HG02938 (cell line): Measurements from ENCODE around the gene LTN1.
"Not testable (repeated sequence)": the region's sequence is repeated elsewhere in the genome, so short reads cannot be mapped to it uniquely, and the experiment has no call there.

Experiments
- ATAC-seq: cut with Tn5 transposase; IDR thresholded peaks from one replicate; pipeline ENCODE4 v1.9.1; 2021; ENCODE audit warnings: mild to moderate bottlenecking, moderate library complexity; ENCODE audit not compliant: unreplicated experiment

Gene LTN1, protein sequence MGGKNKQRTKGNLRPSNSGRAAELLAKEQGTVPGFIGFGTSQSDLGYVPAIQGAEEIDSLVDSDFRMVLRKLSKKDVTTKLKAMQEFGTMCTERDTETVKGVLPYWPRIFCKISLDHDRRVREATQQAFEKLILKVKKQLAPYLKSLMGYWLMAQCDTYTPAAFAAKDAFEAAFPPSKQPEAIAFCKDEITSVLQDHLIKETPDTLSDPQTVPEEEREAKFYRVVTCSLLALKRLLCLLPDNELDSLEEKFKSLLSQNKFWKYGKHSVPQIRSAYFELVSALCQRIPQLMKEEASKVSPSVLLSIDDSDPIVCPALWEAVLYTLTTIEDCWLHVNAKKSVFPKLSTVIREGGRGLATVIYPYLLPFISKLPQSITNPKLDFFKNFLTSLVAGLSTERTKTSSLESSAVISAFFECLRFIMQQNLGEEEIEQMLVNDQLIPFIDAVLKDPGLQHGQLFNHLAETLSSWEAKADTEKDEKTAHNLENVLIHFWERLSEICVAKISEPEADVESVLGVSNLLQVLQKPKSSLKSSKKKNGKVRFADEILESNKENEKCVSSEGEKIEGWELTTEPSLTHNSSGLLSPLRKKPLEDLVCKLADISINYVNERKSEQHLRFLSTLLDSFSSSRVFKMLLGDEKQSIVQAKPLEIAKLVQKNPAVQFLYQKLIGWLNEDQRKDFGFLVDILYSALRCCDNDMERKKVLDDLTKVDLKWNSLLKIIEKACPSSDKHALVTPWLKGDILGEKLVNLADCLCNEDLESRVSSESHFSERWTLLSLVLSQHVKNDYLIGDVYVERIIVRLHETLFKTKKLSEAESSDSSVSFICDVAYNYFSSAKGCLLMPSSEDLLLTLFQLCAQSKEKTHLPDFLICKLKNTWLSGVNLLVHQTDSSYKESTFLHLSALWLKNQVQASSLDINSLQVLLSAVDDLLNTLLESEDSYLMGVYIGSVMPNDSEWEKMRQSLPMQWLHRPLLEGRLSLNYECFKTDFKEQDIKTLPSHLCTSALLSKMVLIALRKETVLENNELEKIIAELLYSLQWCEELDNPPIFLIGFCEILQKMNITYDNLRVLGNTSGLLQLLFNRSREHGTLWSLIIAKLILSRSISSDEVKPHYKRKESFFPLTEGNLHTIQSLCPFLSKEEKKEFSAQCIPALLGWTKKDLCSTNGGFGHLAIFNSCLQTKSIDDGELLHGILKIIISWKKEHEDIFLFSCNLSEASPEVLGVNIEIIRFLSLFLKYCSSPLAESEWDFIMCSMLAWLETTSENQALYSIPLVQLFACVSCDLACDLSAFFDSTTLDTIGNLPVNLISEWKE (N-terminal part only)

GRCh38 chr21:28992526-28993292 is at the start of gene LTN1:
LTN1 (minus strand) TSS chr21:28992877; CDS start chr21:28992805, 72 bp downstream.
- ATAC-seq: peak; percentile 99

DNA sequence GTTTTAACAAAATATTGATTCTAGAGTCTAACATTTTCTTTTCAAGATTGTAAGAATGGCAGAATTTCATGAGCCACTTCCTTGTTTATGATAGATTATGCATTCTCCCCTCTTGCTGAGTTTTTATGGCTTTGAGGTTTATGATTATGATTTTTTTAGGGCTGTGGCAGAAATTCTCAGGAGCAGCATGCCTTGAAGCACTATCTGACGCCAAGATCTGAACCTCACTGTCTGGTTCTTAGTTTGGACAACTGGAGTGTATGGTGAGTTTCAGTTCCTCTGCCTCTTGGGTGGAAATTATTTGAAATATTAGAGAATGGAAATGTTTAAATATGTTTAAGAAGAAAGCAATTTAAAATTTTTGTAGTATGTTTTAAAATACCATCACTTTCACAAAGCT is 42.0 kb upstream of the LTN1 start:
- no peak for ATAC-seq

- no peak for ATAC-seq
Measured at GRCh38 chr21:29033871-29034270, 41.2 kb upstream of the LTN1 start.

DNA sequence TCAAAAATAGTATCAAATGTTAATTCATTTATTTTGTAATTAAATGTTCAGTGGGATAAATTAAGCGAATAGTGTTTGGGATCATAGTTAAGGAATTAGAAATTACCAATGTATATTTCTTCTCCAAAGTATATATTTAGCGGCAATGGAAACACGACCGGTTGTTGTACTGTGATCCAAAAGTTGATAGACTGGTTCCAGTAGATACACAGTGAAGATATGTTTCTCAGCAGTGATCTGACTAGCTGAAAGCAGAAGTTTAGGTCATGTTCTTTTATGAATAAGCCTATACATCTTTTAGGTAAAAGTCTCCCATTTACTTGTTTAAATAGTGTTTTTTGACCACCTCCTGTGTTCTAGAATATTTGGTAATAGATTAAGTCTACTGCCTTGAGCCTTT is 40.6 kb upstream of the LTN1 start:
- ATAC-seq: no peak

DNA sequence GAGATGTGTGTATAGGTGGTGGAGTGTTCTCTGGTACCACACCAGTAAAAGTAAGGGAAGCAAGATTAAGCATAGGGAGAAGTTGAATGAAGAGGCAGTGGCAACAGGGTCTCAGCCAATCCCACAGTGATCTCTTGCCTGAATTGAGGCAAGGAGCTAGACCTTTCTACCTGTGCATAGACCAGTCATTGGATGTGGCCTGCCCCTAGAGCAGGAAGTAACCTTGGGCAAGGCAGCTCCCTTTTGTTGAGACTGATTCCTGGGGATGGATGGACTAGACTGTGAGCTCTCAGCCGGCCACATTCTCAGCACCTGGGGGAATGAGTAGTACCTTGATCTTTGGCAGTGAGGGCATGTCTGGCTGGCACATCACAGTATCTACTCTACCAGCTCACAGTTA is 38.2 kb upstream of the LTN1 start:
- no peak for ATAC-seq

DNA sequence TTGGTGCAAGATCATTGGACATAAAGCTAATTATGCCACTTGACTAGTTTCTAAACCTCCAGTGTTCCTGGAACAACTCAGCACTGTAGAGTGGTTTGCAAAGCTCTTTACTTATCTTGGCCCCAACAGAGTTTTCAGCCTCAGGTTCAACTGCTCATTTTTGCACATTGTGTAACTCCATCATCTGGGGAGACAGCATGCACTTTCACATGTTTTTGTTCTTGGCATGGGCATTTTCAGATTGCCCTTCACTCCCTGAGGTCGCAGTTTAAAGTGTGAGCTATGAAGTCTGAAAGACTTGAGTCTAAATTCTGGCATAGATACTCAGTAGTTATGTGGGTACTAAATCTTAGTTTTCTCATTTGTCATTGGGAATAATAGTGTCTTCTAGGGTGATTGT is 36.8 kb upstream of the LTN1 start:
- ATAC-seq: no peak

GRCh38 chr21:29025328-29025713 is 32.6 kb upstream of the LTN1 start:
- no peak for ATAC-seq

DNA sequence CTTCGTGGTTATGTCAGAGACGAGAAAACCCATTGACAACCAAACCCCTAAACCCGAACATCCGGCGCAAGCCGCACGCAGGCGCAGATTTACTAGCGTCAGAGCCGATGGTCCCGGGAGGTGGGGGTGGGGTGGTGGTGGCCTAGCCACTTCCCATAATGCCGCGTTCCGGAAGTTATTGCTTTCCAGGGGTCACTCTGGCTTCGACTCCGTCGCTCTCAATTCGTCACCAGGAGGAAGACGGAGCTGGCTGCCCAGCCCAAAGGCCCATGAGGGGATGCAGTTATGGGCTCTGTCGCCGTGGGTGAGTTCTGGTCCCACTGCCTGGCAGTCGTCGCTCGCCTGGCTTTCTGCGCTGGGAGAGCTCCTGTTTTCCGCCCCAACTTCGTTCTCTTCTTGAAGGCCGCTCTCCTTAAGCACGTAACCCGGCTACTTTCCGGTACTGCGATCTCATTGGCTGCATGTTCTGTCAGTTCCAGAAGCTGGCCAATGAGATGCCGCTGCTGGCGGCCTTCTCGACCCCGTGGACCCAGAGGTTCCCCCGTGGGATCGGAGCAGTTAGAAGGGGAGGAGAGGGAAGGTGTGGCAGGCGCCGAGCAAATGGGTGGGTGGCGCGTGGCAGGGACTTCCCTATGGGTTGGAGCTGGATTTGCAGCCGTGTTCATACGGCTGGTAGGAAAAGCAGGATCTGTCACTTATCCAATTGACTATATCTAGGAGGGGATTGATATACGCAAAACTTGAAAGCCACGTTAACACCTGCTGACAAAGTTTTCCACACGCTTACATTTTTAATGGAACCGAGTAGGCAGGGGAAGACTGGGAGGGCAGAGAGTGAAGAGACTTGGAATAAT is 32.0 kb upstream of the LTN1 start, which contains the start of gene USP16:
TSS of gene USP16 (plus strand) at position 195 of the 854 bp plus-strand sequence. CDS start 3,246 bp downstream, outside the sequence.
- peak; percentile 94 for ATAC-seq

DNA sequence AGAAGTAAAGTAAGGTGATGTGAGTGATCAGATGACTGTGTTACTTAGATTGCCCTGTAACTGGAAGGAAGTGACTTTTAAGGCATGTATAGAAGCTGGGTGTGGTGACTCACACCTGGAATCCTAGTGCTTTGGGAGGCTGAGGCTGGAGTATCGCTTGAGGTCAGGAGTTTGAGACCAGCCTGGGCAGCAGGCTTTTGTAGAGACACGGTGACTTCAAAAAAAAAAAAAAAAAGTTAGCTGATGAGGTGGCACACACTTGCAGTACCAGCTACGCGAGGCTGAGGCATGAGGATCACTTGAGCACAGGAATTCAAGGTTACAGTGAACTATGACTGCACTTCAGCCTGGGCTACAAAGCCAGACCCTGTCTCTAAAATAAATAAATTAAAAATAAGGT is 29.5 kb upstream of the LTN1 start:
- ATAC-seq: no peak

DNA sequence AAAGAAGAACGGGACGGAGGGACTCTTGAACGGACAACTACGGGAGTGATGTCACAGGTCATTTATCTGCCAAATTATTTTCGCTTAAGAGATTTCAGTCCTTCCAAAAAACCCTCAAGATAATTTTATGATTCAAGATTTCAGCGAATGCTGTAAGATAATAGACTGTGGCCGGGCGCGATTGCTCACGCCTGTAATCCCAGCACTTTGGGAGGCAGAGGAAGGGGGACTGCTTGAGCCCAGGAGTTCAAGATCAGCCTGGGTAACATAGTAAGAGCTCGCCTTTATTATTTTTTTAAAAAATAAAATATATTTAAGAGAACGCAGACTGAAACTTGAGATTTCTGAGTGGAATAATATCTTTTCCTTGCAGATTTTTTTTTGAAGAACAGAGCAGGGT is 25.9 kb upstream of the LTN1 start:
- ATAC-seq: peak; percentile 12

GRCh38 chr21:29017639-29018237 is 25.1 kb upstream of the LTN1 start:
- no peak for ATAC-seq

- not testable (repeated sequence) for ATAC-seq
Measured at GRCh38 chr21:29011236-29011635, 18.6 kb upstream of the LTN1 start.

GRCh38 chr21:29008367-29008766 is 15.7 kb upstream of the LTN1 start:
- no peak for ATAC-seq

- no peak for ATAC-seq
Measured at GRCh38 chr21:29007810-29008209, 15.1 kb upstream of the LTN1 start.

DNA sequence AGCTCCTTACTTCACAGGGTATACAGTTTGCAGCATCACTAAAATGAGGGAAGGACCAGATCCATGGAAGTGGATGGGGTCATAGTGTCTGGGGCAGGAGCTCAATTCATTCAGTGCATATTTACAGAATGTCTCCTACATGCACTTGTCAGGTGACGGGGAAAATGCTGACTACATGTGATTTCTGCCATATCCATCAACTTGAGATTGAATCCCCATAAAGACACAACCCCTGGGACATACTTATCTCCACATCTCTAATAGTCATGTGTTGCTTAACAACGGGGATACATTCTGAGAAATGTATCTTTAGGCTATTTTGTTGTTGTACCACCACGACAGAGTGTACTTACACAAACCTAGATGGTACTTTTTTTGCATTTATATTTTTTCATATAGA is 14.5 kb upstream of the LTN1 start:
- ATAC-seq: no peak

- ATAC-seq: no peak
Measured at GRCh38 chr21:29005696-29006095, 13.0 kb upstream of the LTN1 start.

DNA sequence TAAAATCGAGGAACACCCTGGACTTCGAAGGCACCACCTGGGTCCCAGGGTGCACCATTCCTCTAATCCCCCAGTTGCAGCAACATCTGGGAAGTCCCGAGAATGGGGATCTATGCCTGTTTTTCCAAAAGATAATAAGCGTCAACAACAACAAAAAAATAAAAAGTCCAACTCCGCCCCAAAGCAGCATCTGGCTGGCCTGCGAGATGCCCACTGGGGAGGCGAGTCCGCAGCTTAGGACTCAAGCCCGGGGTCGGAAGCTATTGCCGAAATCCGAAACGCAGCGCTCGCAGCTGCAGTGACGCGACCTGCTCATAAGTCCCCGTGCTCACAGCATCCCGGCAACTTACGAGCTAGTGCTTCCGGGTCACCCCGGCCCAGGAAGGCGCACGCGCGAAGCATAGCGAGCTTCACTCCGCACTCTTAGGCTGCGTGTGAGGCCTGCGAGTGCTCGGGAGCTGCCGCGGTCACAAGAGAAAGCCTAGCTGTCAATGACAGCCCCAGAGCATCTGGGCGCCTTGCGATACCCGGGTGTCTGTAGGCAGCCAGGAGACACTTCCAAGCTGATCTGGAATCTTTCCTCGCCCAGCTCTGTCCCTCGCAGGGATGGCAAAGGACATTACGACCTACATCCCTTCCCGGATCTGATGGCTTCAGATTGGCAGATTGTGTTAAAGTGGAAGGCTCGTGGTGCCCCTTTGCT is 9.9 kb upstream of the LTN1 start:
- peak; percentile 94 for ATAC-seq

GRCh38 chr21:28993293-28993629 is 584 bp upstream of the LTN1 start:
- no peak for ATAC-seq
